H9 (cell line): ENCODE measurements around the gene SSR2. TPM values are rescaled to one million over a fixed set of nuclear protein-coding genes. Genes with fewer than 3 reads are reported as not detected.

Experiments
- DNase-seq: peaks from one replicate; pipeline ENCODE4 v3.0.0-alpha.2; 2017
- H2AFZ ChIP-seq: one replicate; pipeline ENCODE4 v1.6.1; 2013; ENCODE audit warnings: mild to moderate bottlenecking, low read length, control low read depth, moderate library complexity
- H2AK5ac ChIP-seq: 2 replicates; pipeline ENCODE4 v1.6.1; 2013; ENCODE audit warnings: low read length, control low read depth, mixed read lengths; ENCODE audit not compliant: insufficient read length
- H2BK120ac ChIP-seq: one replicate; pipeline ENCODE4 v1.6.1; 2013; ENCODE audit warnings: low read depth, mild to moderate bottlenecking, low read length, control low read depth, inconsistent platforms; ENCODE audit not compliant: poor library complexity, severe bottlenecking
- H2BK12ac ChIP-seq: 2 replicates; pipeline ENCODE4 v1.6.1; 2013; ENCODE audit warnings: low read length, control low read depth, mixed read lengths, low read depth; ENCODE audit not compliant: insufficient read length
- H2BK15ac ChIP-seq: 2 replicates; pipeline ENCODE4 v1.6.1; 2013; ENCODE audit warnings: low read depth, low read length, control low read depth
- H2BK20ac ChIP-seq: one replicate; pipeline ENCODE4 v1.6.1; 2013; ENCODE audit warnings: low read depth, mild to moderate bottlenecking, low read length, control low read depth, inconsistent platforms; ENCODE audit not compliant: poor library complexity, severe bottlenecking
- H2BK5ac ChIP-seq: 2 replicates; pipeline ENCODE4 v1.6.1; 2013; ENCODE audit warnings: low read length, control low read depth, mixed read lengths; ENCODE audit not compliant: insufficient read length
- H3K14ac ChIP-seq: 2 replicates; pipeline ENCODE4 v1.6.1; 2013; ENCODE audit warnings: low read length, control low read depth; ENCODE audit not compliant: insufficient read depth
- H3K18ac ChIP-seq: 2 replicates; pipeline ENCODE4 v1.6.1; 2013; ENCODE audit warnings: low read depth, mild to moderate bottlenecking, mixed read lengths, low read length, control low read depth; ENCODE audit not compliant: insufficient read length
- H3K23ac ChIP-seq: 2 replicates; pipeline ENCODE4 v1.6.1; 2013; ENCODE audit warnings: low read length, control low read depth, mixed read lengths, low read depth; ENCODE audit not compliant: insufficient read length
- H3K23me2 ChIP-seq: 2 replicates; pipeline ENCODE4 v1.6.1; 2013; ENCODE audit warnings: low read depth, mild to moderate bottlenecking, mixed read lengths, low read length, control low read depth; ENCODE audit not compliant: insufficient read length, poor library complexity, severe bottlenecking
- H3K27ac ChIP-seq: 2 replicates; pipeline ENCODE4 v1.5.1; 2013; ENCODE audit warnings: low read length, control low read depth, mixed read lengths, low read depth; ENCODE audit not compliant: insufficient read length
- H3K27me3 ChIP-seq: 2 replicates; pipeline ENCODE4 v1.6.1; 2013; ENCODE audit warnings: low read length, control low read depth, inconsistent platforms; ENCODE audit not compliant: insufficient read depth
- H3K4ac ChIP-seq: 2 replicates; pipeline ENCODE4 v1.6.1; 2013; ENCODE audit warnings: low read depth, mild to moderate bottlenecking, control low read depth, inconsistent platforms, low read length, moderate library complexity
- H3K4me1 ChIP-seq: 2 replicates; pipeline ENCODE4 v1.6.1; 2013; ENCODE audit warnings: low read length, control low read depth, inconsistent platforms; ENCODE audit not compliant: insufficient read depth
- H3K4me2 ChIP-seq: 2 replicates; pipeline ENCODE4 v1.6.1; 2013; ENCODE audit warnings: low read length, control low read depth, mixed read lengths; ENCODE audit not compliant: insufficient read length, insufficient read depth
- H3K56ac ChIP-seq: 2 replicates; pipeline ENCODE4 v1.6.1; 2013; ENCODE audit warnings: low read depth, mild to moderate bottlenecking, mixed read lengths, low read length, control low read depth; ENCODE audit not compliant: insufficient read length
- H3K79me1 ChIP-seq: 2 replicates; pipeline ENCODE4 v1.6.1; 2013; ENCODE audit warnings: low read depth, mild to moderate bottlenecking, moderate library complexity, low read length, control low read depth, inconsistent platforms; ENCODE audit not compliant: insufficient read depth, poor library complexity, severe bottlenecking
- H3K79me2 ChIP-seq: 2 replicates; pipeline ENCODE4 v1.6.1; 2013; ENCODE audit warnings: low read length, control low read depth, inconsistent platforms; ENCODE audit not compliant: insufficient read depth
- H3K9ac ChIP-seq: 2 replicates; pipeline ENCODE4 v1.6.1; 2013; ENCODE audit warnings: low read length, control low read depth, mixed read lengths; ENCODE audit not compliant: insufficient read length; ENCODE audit errors: extremely low read depth
- H3K9me3 ChIP-seq: one replicate; pipeline ENCODE4 v1.6.1; 2013; ENCODE audit warnings: low read depth, low read length, inconsistent platforms; ENCODE audit not compliant: control insufficient read depth
- H3T11ph ChIP-seq: one replicate; pipeline ENCODE4 v1.6.1; 2013; ENCODE audit warnings: mild to moderate bottlenecking, low read length, control low read depth, inconsistent platforms
- H4K20me1 ChIP-seq: one replicate; pipeline ENCODE4 v1.6.1; 2013; ENCODE audit not compliant: control insufficient read depth, insufficient read length, insufficient read depth
- H4K5ac ChIP-seq: 2 replicates; pipeline ENCODE4 v1.6.1; 2013; ENCODE audit warnings: low read depth, mild to moderate bottlenecking, mixed read lengths, low read length, control low read depth; ENCODE audit not compliant: insufficient read length
- H4K8ac ChIP-seq: replicated peaks from 2 replicates; pipeline ENCODE4 v1.6.1; 2013; ENCODE audit warnings: low read length, control low read depth, mixed read lengths, low read depth; ENCODE audit not compliant: insufficient read length
- H4K91ac ChIP-seq: 2 replicates; pipeline ENCODE4 v1.6.1; 2013; ENCODE audit warnings: low read depth, mild to moderate bottlenecking, moderate library complexity, mixed read lengths, low read length, control low read depth; ENCODE audit not compliant: insufficient read length
- H3K27ac Mint-ChIP-seq, 3 experiments: 2 replicates in 2 of 3; 3 replicates in 1 of 3; pipeline ENCODE4 v1.8.0; 2020 to 2021; ENCODE audit warnings: mixed read lengths in 3 of 3, mild to moderate bottlenecking in 1 of 3, moderate library complexity in 1 of 3
- H3K27me3 Mint-ChIP-seq: 2 replicates; pipeline ENCODE4 v1.8.0; 2021; ENCODE audit warnings: low read depth, mild to moderate bottlenecking, moderate library complexity, mixed read lengths
- H3K36me3 Mint-ChIP-seq, 3 experiments: 2 replicates in 2 of 3; 3 replicates in 1 of 3; pipeline ENCODE4 v1.8.0; 2020 to 2021; ENCODE audit warnings: low read depth in 3 of 3, mixed read lengths in 3 of 3; ENCODE audit not compliant: insufficient read depth in 1 of 3
- H3K4me1 Mint-ChIP-seq, 2 experiments: 2 replicates each; pipeline ENCODE4 v1.8.0; 2020; ENCODE audit warnings: mixed read lengths in 2 of 2
- H3K4me3 Mint-ChIP-seq, 2 experiments: 2 replicates in 1 of 2; 3 replicates in 1 of 2; pipeline ENCODE4 v1.8.0; 2020 to 2021; ENCODE audit warnings: mild to moderate bottlenecking in 2 of 2, mixed read lengths in 2 of 2, moderate library complexity in 1 of 2
- H3K9me3 Mint-ChIP-seq, 2 experiments: 2 replicates in 1 of 2; 3 replicates in 1 of 2; pipeline ENCODE4 v1.8.0; 2020; ENCODE audit warnings: mild to moderate bottlenecking in 2 of 2, mixed read lengths in 2 of 2, moderate library complexity in 1 of 2
- WGBS: extraction: QIAGEN DNeasy Blood & Tissue Kit; methylation state at CpG from one replicate; pipeline ENCODE4 v1.1.7; 2013; ENCODE audit warnings: missing lambda C conversion rate, low lambda C conversion rate, mixed read lengths; ENCODE audit not compliant: insufficient read length; ENCODE audit errors: extremely low coverage; 5-methylcytosine and 5-hydroxymethylcytosine counted together
- total RNA-seq: library from RNA; stranded (reverse); gene quantifications from 2 replicates; pipeline ENCODE4 v1.2.1, GENCODE V29; 2021
- TF ChIP-seq, protein P1 (sequence below): fragments of 200-600 bp; sonication (generic); conservative IDR thresholded peaks from 3 replicates; pipeline ENCODE4 v1.8.0; 2021; ENCODE audit warnings: antibody characterized with exemption, mild to moderate bottlenecking

SSR2 gene
- total RNA-seq, 1 experiment from 2014 or later, result 170 TPM

DNA sequence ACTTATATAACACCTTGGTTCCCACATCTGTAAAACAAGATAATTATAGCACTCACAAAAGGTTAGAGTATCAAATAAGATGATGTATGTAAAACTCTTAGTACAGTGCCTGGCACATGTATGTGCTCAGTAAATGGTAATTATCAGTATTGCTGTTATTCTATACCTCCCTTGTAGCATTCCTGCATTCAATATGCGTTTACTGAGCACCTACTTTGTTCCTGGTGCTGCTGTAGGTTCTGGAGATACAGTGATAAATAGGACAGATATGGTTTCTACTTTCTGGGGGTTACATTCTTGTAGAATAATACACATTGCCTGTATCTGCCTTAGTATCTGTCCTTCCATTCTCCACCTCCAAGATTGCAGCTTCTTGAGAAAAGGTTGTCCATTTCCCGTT, 1.2 kb upstream of the SSR2 start:
- no peak overlapping the region for H3K27ac Mint-ChIP-seq
- H3K4me3 Mint-ChIP-seq, result no peak overlapping the region

More for the DNA sequence above, 1.2 kb upstream of the SSR2 start:
- no peak overlapping the region for H3K4ac ChIP-seq
- no peak overlapping the region for H2BK15ac ChIP-seq
- peaks cover 7% of the 10 kb centered on the region for H3K23me2 ChIP-seq
- H3K56ac ChIP-seq, result no peak overlapping the region
- H2BK120ac ChIP-seq, result no peak overlapping the region
- Mint-ChIP-seq H3K9me3 (no peaks in the 10 kb centered on the region), H3K36me3 (peaks cover 23 to 32% (median 30%) of the 10 kb centered on the region in 3 experiments; a peak in 6 of 7 replicates), H3K4me1 (peaks cover 14 to 15% of the 10 kb centered on the region in 2 experiments), H3K27me3 (peaks cover 32% of the 10 kb centered on the region)
- H3K79me1 ChIP-seq, result peaks cover 6% of the 10 kb centered on the region
- H2AK5ac ChIP-seq, result no peak overlapping the region
- H3T11ph ChIP-seq, result no peak overlapping the region
- H3K14ac ChIP-seq, result no peak overlapping the region
- H3K27me3 ChIP-seq, result no peaks in the 10 kb centered on the region; the same call in 1 of the 2 replicates
- H3K9me3 ChIP-seq, result no peaks in the 10 kb centered on the region
- peaks cover 2% of the 10 kb centered on the region; the same call in 1 of the 2 replicates for H3K4me1 ChIP-seq
- H2BK5ac ChIP-seq, result no peak overlapping the region
- no peak overlapping the region for H3K27ac ChIP-seq
- no peak overlapping the region for H3K4me2 ChIP-seq
- DNase-seq, result no peak
- WGBS, result no CpG with 5 or more reads among the region's 2 CpGs
- no peaks in the 10 kb centered on the region for H4K20me1 ChIP-seq
- no peak overlapping the region for H2BK12ac ChIP-seq
- H2BK20ac ChIP-seq, result no peak overlapping the region
- H4K91ac ChIP-seq, result no peak overlapping the region
- H4K8ac ChIP-seq, result no peak overlapping the region
- no peak overlapping the region for H4K5ac ChIP-seq
- no peak overlapping the region for H3K9ac ChIP-seq
- H3K23ac ChIP-seq, result no peak overlapping the region
- H3K18ac ChIP-seq, result no peak overlapping the region
- TF ChIP-seq, protein P1, sequence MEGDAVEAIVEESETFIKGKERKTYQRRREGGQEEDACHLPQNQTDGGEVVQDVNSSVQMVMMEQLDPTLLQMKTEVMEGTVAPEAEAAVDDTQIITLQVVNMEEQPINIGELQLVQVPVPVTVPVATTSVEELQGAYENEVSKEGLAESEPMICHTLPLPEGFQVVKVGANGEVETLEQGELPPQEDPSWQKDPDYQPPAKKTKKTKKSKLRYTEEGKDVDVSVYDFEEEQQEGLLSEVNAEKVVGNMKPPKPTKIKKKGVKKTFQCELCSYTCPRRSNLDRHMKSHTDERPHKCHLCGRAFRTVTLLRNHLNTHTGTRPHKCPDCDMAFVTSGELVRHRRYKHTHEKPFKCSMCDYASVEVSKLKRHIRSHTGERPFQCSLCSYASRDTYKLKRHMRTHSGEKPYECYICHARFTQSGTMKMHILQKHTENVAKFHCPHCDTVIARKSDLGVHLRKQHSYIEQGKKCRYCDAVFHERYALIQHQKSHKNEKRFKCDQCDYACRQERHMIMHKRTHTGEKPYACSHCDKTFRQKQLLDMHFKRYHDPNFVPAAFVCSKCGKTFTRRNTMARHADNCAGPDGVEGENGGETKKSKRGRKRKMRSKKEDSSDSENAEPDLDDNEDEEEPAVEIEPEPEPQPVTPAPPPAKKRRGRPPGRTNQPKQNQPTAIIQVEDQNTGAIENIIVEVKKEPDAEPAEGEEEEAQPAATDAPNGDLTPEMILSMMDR, result no peak
- H2AFZ ChIP-seq, result no peak overlapping the region
- peaks cover 8% of the 10 kb centered on the region; the same call in 1 of the 2 replicates for H3K79me2 ChIP-seq
